Measurements from ENCODE around the gene ZNF277. TPM values are rescaled to one million over a fixed set of nuclear protein-coding genes. Genes with fewer than 3 reads are reported as not detected.

The ZNF277 gene
- total and polyA plus RNA-seq, 7 experiments from 2014 or later = 19.5 to 38.8 (median 25.9) TPM

GRCh38 chr7:112327566-112327965 lies 121.1 kb downstream of the ZNF277 start:
- Histone ChIP-seq H3K4me3 (ENCODE audit: low read length) (no peak overlapping the region), H3K9me3 (ENCODE audit: control insufficient read depth in 2 of 3, low read length in 3 of 3) (no peaks in the 10 kb centered on the region), H3K36me3 (ENCODE audit: control insufficient read depth in 2 of 3, insufficient read depth in 3 of 3, low read length in 3 of 3) (peaks cover 0 to 30% (median 5%) of the 10 kb centered on the region in 3 experiments), H3K4me1 (ENCODE audit: control insufficient read depth in 2 of 2, insufficient read depth in 2 of 2, low read length in 2 of 2) (no peaks in the 10 kb centered on the region), H3K27me3 (ENCODE audit: control insufficient read depth in 2 of 2, insufficient read depth in 2 of 2, low read length in 2 of 2) (no peaks in the 10 kb centered on the region), H3K27ac (ENCODE audit: low read depth, low read length) (no peak overlapping the region)
- ChIA-PET CTCF (no interaction called here), POLR2A (no interaction called here)
- Mint-ChIP-seq H3K27me3 (no peaks in the 10 kb centered on the region), H3K4me1 (no peaks in the 10 kb centered on the region), H3K9me3 (peaks cover 0 to 4% (median 0%) of the 10 kb centered on the region in 11 donors), H3K36me3 (peaks cover 3 to 68% (median 50%) of the 10 kb centered on the region in 5 donors), H3K4me3 (no peak overlapping the region), H3K27ac (no peak overlapping the region)
- DNase-seq (no peak), ATAC-seq (no peak)
- intact Hi-C loops (cut with micrococcal nuclease) = no loop called here

DNA sequence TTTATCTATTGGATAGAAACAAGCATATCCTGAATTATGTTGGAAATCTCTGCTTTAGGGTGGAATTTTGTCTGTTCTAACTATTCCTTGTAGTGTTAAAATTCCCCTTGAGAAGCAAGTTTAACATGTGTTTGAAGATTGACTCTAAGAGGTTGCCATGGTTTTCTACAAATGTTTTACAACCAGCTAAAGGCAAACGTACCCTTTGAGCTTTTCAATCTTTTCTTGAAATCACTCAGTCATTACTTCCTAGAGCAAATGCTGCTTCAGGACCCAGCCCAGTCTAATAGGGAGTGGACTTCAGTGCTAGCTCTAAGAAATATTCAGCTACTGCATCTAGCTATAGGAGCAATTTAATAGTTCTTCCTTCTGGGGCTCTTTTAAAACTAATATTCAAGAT lies 125.0 kb downstream of the ZNF277 start:
- Histone ChIP-seq H3K9me3 (ENCODE audit: control insufficient read depth in 2 of 3, low read length in 3 of 3) (no peaks in the 10 kb centered on the region), H3K4me3 (ENCODE audit: low read length) (no peak overlapping the region), H3K4me1 (ENCODE audit: control insufficient read depth in 2 of 2, insufficient read depth in 2 of 2, low read length in 2 of 2) (no peaks in the 10 kb centered on the region), H3K36me3 (ENCODE audit: control insufficient read depth in 2 of 3, insufficient read depth in 3 of 3, low read length in 3 of 3) (peaks cover 0 to 11% (median 5%) of the 10 kb centered on the region in 3 experiments), H3K27ac (ENCODE audit: low read depth, low read length) (no peak overlapping the region), H3K27me3 (ENCODE audit: control insufficient read depth in 2 of 2, insufficient read depth in 2 of 2, low read length in 2 of 2) (no peaks in the 10 kb centered on the region)
- ChIA-PET CTCF (no interaction called here), POLR2A (no interaction called here)
- Mint-ChIP-seq H3K27me3 (no peaks in the 10 kb centered on the region), H3K27ac (no peak overlapping the region), H3K4me3 (no peak overlapping the region), H3K9me3 (peaks cover 0 to 2% (median 0%) of the 10 kb centered on the region in 11 donors), H3K4me1 (no peaks in the 10 kb centered on the region), H3K36me3 (peaks cover 11 to 76% (median 55%) of the 10 kb centered on the region in 5 donors)
- intact Hi-C loops (cut with micrococcal nuclease) = no loop called here
- no peak for DNase-seq
- ATAC-seq = no peak

DNA sequence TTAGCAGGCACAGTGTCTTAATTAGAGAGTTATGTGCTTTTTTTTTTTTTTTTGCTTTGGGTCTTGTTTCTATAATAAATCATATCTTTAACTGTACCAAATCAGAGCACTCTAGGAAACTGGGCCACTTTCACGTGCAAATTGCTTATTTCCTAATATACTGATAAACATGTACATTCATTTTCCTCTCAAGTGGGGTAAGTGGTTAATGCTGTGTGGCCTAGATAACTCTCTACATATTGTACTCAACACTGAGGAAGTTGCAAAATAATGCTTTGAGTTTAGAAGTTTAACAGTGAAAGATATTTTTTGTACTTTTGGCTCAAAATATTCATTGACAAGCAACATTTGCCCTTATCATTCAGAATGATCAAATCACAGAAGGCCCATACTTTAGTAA lies 127.9 kb downstream of the ZNF277 start:
- Histone ChIP-seq H3K4me3 (ENCODE audit: low read length) (no peak overlapping the region), H3K9me3 (ENCODE audit: control insufficient read depth in 2 of 3, low read length in 3 of 3) (no peaks in the 10 kb centered on the region), H3K27me3 (ENCODE audit: control insufficient read depth in 2 of 2, insufficient read depth in 2 of 2, low read length in 2 of 2) (no peaks in the 10 kb centered on the region), H3K4me1 (ENCODE audit: control insufficient read depth in 2 of 2, insufficient read depth in 2 of 2, low read length in 2 of 2) (no peaks in the 10 kb centered on the region), H3K27ac (ENCODE audit: low read depth, low read length) (no peak overlapping the region), H3K36me3 (ENCODE audit: control insufficient read depth in 2 of 3, insufficient read depth in 3 of 3, low read length in 3 of 3) (peaks cover 0 to 14% (median 0%) of the 10 kb centered on the region in 3 experiments)
- intact Hi-C loops (cut with micrococcal nuclease) = no loop called here
- DNase-seq = no peak
- Mint-ChIP-seq H3K36me3 (peaks cover 19 to 85% (median 68%) of the 10 kb centered on the region in 5 donors), H3K4me3 (no peak overlapping the region), H3K27me3 (no peaks in the 10 kb centered on the region), H3K27ac (no peak overlapping the region), H3K9me3 (peaks cover 0 to 2% (median 0%) of the 10 kb centered on the region in 11 donors), H3K4me1 (no peaks in the 10 kb centered on the region)
- POLR2A ChIA-PET = no interaction called here
- CTCF ChIA-PET = no interaction called here
- no peak for ATAC-seq

DNA sequence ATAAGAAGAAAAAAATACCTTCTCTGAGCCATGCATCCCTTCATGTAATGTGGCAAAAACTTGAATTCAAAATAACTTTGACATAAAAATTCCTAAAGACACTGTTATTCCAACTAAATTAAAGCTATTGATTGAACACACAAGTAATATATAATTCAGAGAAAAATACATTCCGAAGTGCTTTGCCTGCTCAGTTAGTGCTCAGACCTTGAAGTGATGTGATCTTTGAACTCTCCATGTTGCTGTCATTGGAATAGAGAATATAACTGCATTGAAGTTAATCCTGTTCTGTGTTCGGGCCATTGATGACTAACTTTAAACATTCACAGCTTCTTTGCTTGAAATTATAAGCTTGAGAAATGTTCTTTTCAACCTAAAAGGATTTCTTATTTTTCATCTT lies 129.8 kb downstream of the ZNF277 start:
- ATAC-seq = no peak

GRCh38 chr7:112336936-112337576 lies 130.6 kb downstream of the ZNF277 start:
- Mint-ChIP-seq H3K27me3 (no peaks in the 10 kb centered on the region), H3K4me3 (no peak overlapping the region), H3K9me3 (no peaks in the 10 kb centered on the region), H3K4me1 (no peaks in the 10 kb centered on the region), H3K27ac (no peak overlapping the region), H3K36me3 (peaks cover 17 to 82% (median 69%) of the 10 kb centered on the region in 5 donors)
- H3K4me1 ChIP-seq (ENCODE audit: control insufficient read depth in 2 of 2, insufficient read depth in 2 of 2, low read length in 2 of 2) = no peaks in the 10 kb centered on the region
- no peaks in the 10 kb centered on the region for H3K9me3 ChIP-seq (ENCODE audit: control insufficient read depth in 2 of 3, low read length in 3 of 3)
- H3K27me3 ChIP-seq (ENCODE audit: control insufficient read depth in 2 of 2, insufficient read depth in 2 of 2, low read length in 2 of 2) = no peaks in the 10 kb centered on the region
- H3K36me3 ChIP-seq (ENCODE audit: control insufficient read depth in 2 of 3, insufficient read depth in 3 of 3, low read length in 3 of 3) = peaks cover 0 to 36% (median 0%) of the 10 kb centered on the region in 3 experiments
- intact Hi-C loops (cut with micrococcal nuclease) = no loop called here
- no peak overlapping the region for H3K27ac ChIP-seq (ENCODE audit: low read depth, low read length)
- CTCF ChIA-PET = no interaction called here
- DNase-seq (no peak), ATAC-seq (no peak)
- no peak overlapping the region for H3K4me3 ChIP-seq (ENCODE audit: low read length)
- POLR2A ChIA-PET = no interaction called here

More for the DNA sequence above, 129.8 kb downstream of the ZNF277 start:
- intact Hi-C loops (cut with micrococcal nuclease) = no loop called here
- no peaks in the 10 kb centered on the region for H3K9me3 Mint-ChIP-seq
- Histone ChIP-seq H3K36me3 (ENCODE audit: control insufficient read depth in 2 of 3, insufficient read depth in 3 of 3, low read length in 3 of 3) (peaks cover 0 to 29% (median 0%) of the 10 kb centered on the region in 3 experiments), H3K4me1 (ENCODE audit: control insufficient read depth in 2 of 2, insufficient read depth in 2 of 2, low read length in 2 of 2) (no peaks in the 10 kb centered on the region), H3K27me3 (ENCODE audit: control insufficient read depth in 2 of 2, insufficient read depth in 2 of 2, low read length in 2 of 2) (no peaks in the 10 kb centered on the region), H3K9me3 (ENCODE audit: control insufficient read depth in 2 of 3, low read length in 3 of 3) (no peaks in the 10 kb centered on the region), H3K27ac (ENCODE audit: low read depth, low read length) (no peak overlapping the region), H3K4me3 (ENCODE audit: low read length) (no peak overlapping the region)
- no peak for DNase-seq
- H3K4me3 Mint-ChIP-seq = no peak overlapping the region
- CTCF ChIA-PET = no interaction called here
- no peaks in the 10 kb centered on the region for H3K27me3 Mint-ChIP-seq
- POLR2A ChIA-PET = no interaction called here
- H3K27ac Mint-ChIP-seq = no peak overlapping the region
- H3K36me3 Mint-ChIP-seq = peaks cover 17 to 81% (median 70%) of the 10 kb centered on the region in 5 donors
- no peaks in the 10 kb centered on the region for H3K4me1 Mint-ChIP-seq

DNA sequence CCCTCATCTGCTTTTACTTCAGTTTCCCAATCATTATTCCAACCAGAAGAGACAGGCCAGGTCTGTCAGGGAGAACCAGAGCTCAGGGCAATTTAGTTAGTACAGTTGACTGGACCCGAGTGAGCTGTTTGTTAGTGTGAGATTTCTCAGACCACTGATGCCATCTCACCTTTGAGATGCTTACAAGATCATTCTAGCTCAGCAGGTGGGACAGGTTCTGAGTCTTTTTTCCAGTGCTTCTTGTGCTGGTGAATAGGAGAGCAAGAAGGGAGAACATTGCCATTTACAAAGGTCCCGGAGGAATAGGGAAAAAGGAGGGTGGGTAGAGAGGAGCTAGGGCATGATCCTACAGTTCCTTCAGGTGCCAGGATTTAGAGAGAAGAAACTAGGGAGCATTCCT lies 131.4 kb downstream of the ZNF277 start:
- intact Hi-C loops (cut with micrococcal nuclease) = no loop called here
- Mint-ChIP-seq H3K9me3 (no peaks in the 10 kb centered on the region), H3K4me1 (no peaks in the 10 kb centered on the region), H3K36me3 (peaks cover 19 to 87% (median 74%) of the 10 kb centered on the region in 5 donors), H3K4me3 (no peak overlapping the region), H3K27me3 (no peaks in the 10 kb centered on the region), H3K27ac (peak overlapping the region in 2 of 9 donors; percentile 28 to 48)
- Histone ChIP-seq H3K9me3 (ENCODE audit: control insufficient read depth in 2 of 3, low read length in 3 of 3) (no peaks in the 10 kb centered on the region), H3K27ac (ENCODE audit: low read depth, low read length) (no peak overlapping the region), H3K4me1 (ENCODE audit: control insufficient read depth in 2 of 2, insufficient read depth in 2 of 2, low read length in 2 of 2) (no peaks in the 10 kb centered on the region), H3K36me3 (ENCODE audit: control insufficient read depth in 2 of 3, insufficient read depth in 3 of 3, low read length in 3 of 3) (peaks cover 0 to 43% (median 0%) of the 10 kb centered on the region in 3 experiments), H3K4me3 (ENCODE audit: low read length) (no peak overlapping the region), H3K27me3 (ENCODE audit: control insufficient read depth in 2 of 2, insufficient read depth in 2 of 2, low read length in 2 of 2) (no peaks in the 10 kb centered on the region)
- ChIA-PET POLR2A (no interaction called here), CTCF (no interaction called here)
- no peak for ATAC-seq
- DNase-seq = no peak

GRCh38 chr7:112338786-112339185 lies 132.3 kb downstream of the ZNF277 start:
- no peaks in the 10 kb centered on the region for H3K27me3 Mint-ChIP-seq
- no peak overlapping the region for H3K27ac Mint-ChIP-seq
- Histone ChIP-seq H3K27me3 (ENCODE audit: control insufficient read depth in 2 of 2, insufficient read depth in 2 of 2, low read length in 2 of 2) (no peaks in the 10 kb centered on the region), H3K27ac (ENCODE audit: low read depth, low read length) (no peak overlapping the region), H3K4me1 (ENCODE audit: control insufficient read depth in 2 of 2, insufficient read depth in 2 of 2, low read length in 2 of 2) (no peaks in the 10 kb centered on the region), H3K9me3 (ENCODE audit: control insufficient read depth in 2 of 3, low read length in 3 of 3) (no peaks in the 10 kb centered on the region), H3K4me3 (ENCODE audit: low read length) (no peak overlapping the region), H3K36me3 (ENCODE audit: control insufficient read depth in 2 of 3, insufficient read depth in 3 of 3, low read length in 3 of 3) (peaks cover 0 to 49% (median 0%) of the 10 kb centered on the region in 3 experiments)
- no peaks in the 10 kb centered on the region for H3K4me1 Mint-ChIP-seq
- peaks cover 0 to 6% (median 0%) of the 10 kb centered on the region in 11 donors for H3K9me3 Mint-ChIP-seq
- ATAC-seq = no peak
- no peak overlapping the region for H3K4me3 Mint-ChIP-seq
- DNase-seq = no peak
- ChIA-PET POLR2A (no interaction called here), CTCF (no interaction called here)
- H3K36me3 Mint-ChIP-seq = peaks cover 24 to 89% (median 83%) of the 10 kb centered on the region in 5 donors
- intact Hi-C loops (cut with micrococcal nuclease) = no loop called here
